H9 (cell line): ENCODE data around the gene SSR2. TPM values are rescaled to one million over a fixed set of nuclear protein-coding genes. Genes with fewer than 3 reads are reported as not detected.

Experiments
- DNase-seq: peaks from one replicate; pipeline ENCODE4 v3.0.0-alpha.2; 2017
- H2AFZ ChIP-seq: one replicate; pipeline ENCODE4 v1.6.1; 2013; ENCODE audit warnings: mild to moderate bottlenecking, low read length, control low read depth, moderate library complexity
- H2AK5ac ChIP-seq: 2 replicates; pipeline ENCODE4 v1.6.1; 2013; ENCODE audit warnings: low read length, control low read depth, mixed read lengths; ENCODE audit not compliant: insufficient read length
- H2BK120ac ChIP-seq: one replicate; pipeline ENCODE4 v1.6.1; 2013; ENCODE audit warnings: low read depth, mild to moderate bottlenecking, low read length, control low read depth, inconsistent platforms; ENCODE audit not compliant: poor library complexity, severe bottlenecking
- H2BK12ac ChIP-seq: 2 replicates; pipeline ENCODE4 v1.6.1; 2013; ENCODE audit warnings: low read length, control low read depth, mixed read lengths, low read depth; ENCODE audit not compliant: insufficient read length
- H2BK15ac ChIP-seq: 2 replicates; pipeline ENCODE4 v1.6.1; 2013; ENCODE audit warnings: low read depth, low read length, control low read depth
- H2BK20ac ChIP-seq: one replicate; pipeline ENCODE4 v1.6.1; 2013; ENCODE audit warnings: low read depth, mild to moderate bottlenecking, low read length, control low read depth, inconsistent platforms; ENCODE audit not compliant: poor library complexity, severe bottlenecking
- H2BK5ac ChIP-seq: 2 replicates; pipeline ENCODE4 v1.6.1; 2013; ENCODE audit warnings: low read length, control low read depth, mixed read lengths; ENCODE audit not compliant: insufficient read length
- H3K14ac ChIP-seq: 2 replicates; pipeline ENCODE4 v1.6.1; 2013; ENCODE audit warnings: low read length, control low read depth; ENCODE audit not compliant: insufficient read depth
- H3K18ac ChIP-seq: 2 replicates; pipeline ENCODE4 v1.6.1; 2013; ENCODE audit warnings: low read depth, mild to moderate bottlenecking, mixed read lengths, low read length, control low read depth; ENCODE audit not compliant: insufficient read length
- H3K23ac ChIP-seq: 2 replicates; pipeline ENCODE4 v1.6.1; 2013; ENCODE audit warnings: low read length, control low read depth, mixed read lengths, low read depth; ENCODE audit not compliant: insufficient read length
- H3K23me2 ChIP-seq: 2 replicates; pipeline ENCODE4 v1.6.1; 2013; ENCODE audit warnings: low read depth, mild to moderate bottlenecking, mixed read lengths, low read length, control low read depth; ENCODE audit not compliant: insufficient read length, poor library complexity, severe bottlenecking
- H3K27ac ChIP-seq: 2 replicates; pipeline ENCODE4 v1.5.1; 2013; ENCODE audit warnings: low read length, control low read depth, mixed read lengths, low read depth; ENCODE audit not compliant: insufficient read length
- H3K27me3 ChIP-seq: 2 replicates; pipeline ENCODE4 v1.6.1; 2013; ENCODE audit warnings: low read length, control low read depth, inconsistent platforms; ENCODE audit not compliant: insufficient read depth
- H3K4ac ChIP-seq: 2 replicates; pipeline ENCODE4 v1.6.1; 2013; ENCODE audit warnings: low read depth, mild to moderate bottlenecking, control low read depth, inconsistent platforms, low read length, moderate library complexity
- H3K4me1 ChIP-seq: 2 replicates; pipeline ENCODE4 v1.6.1; 2013; ENCODE audit warnings: low read length, control low read depth, inconsistent platforms; ENCODE audit not compliant: insufficient read depth
- H3K4me2 ChIP-seq: 2 replicates; pipeline ENCODE4 v1.6.1; 2013; ENCODE audit warnings: low read length, control low read depth, mixed read lengths; ENCODE audit not compliant: insufficient read length, insufficient read depth
- H3K56ac ChIP-seq: 2 replicates; pipeline ENCODE4 v1.6.1; 2013; ENCODE audit warnings: low read depth, mild to moderate bottlenecking, mixed read lengths, low read length, control low read depth; ENCODE audit not compliant: insufficient read length
- H3K79me1 ChIP-seq: 2 replicates; pipeline ENCODE4 v1.6.1; 2013; ENCODE audit warnings: low read depth, mild to moderate bottlenecking, moderate library complexity, low read length, control low read depth, inconsistent platforms; ENCODE audit not compliant: insufficient read depth, poor library complexity, severe bottlenecking
- H3K79me2 ChIP-seq: 2 replicates; pipeline ENCODE4 v1.6.1; 2013; ENCODE audit warnings: low read length, control low read depth, inconsistent platforms; ENCODE audit not compliant: insufficient read depth
- H3K9ac ChIP-seq: 2 replicates; pipeline ENCODE4 v1.6.1; 2013; ENCODE audit warnings: low read length, control low read depth, mixed read lengths; ENCODE audit not compliant: insufficient read length; ENCODE audit errors: extremely low read depth
- H3K9me3 ChIP-seq: one replicate; pipeline ENCODE4 v1.6.1; 2013; ENCODE audit warnings: low read depth, low read length, inconsistent platforms; ENCODE audit not compliant: control insufficient read depth
- H3T11ph ChIP-seq: one replicate; pipeline ENCODE4 v1.6.1; 2013; ENCODE audit warnings: mild to moderate bottlenecking, low read length, control low read depth, inconsistent platforms
- H4K20me1 ChIP-seq: one replicate; pipeline ENCODE4 v1.6.1; 2013; ENCODE audit not compliant: control insufficient read depth, insufficient read length, insufficient read depth
- H4K5ac ChIP-seq: 2 replicates; pipeline ENCODE4 v1.6.1; 2013; ENCODE audit warnings: low read depth, mild to moderate bottlenecking, mixed read lengths, low read length, control low read depth; ENCODE audit not compliant: insufficient read length
- H4K8ac ChIP-seq: replicated peaks from 2 replicates; pipeline ENCODE4 v1.6.1; 2013; ENCODE audit warnings: low read length, control low read depth, mixed read lengths, low read depth; ENCODE audit not compliant: insufficient read length
- H4K91ac ChIP-seq: 2 replicates; pipeline ENCODE4 v1.6.1; 2013; ENCODE audit warnings: low read depth, mild to moderate bottlenecking, moderate library complexity, mixed read lengths, low read length, control low read depth; ENCODE audit not compliant: insufficient read length
- H3K27ac Mint-ChIP-seq, 3 experiments: 2 replicates in 2 of 3; 3 replicates in 1 of 3; pipeline ENCODE4 v1.8.0; 2020 to 2021; ENCODE audit warnings: mixed read lengths in 3 of 3, mild to moderate bottlenecking in 1 of 3, moderate library complexity in 1 of 3
- H3K27me3 Mint-ChIP-seq: 2 replicates; pipeline ENCODE4 v1.8.0; 2021; ENCODE audit warnings: low read depth, mild to moderate bottlenecking, moderate library complexity, mixed read lengths
- H3K36me3 Mint-ChIP-seq, 3 experiments: 2 replicates in 2 of 3; 3 replicates in 1 of 3; pipeline ENCODE4 v1.8.0; 2020 to 2021; ENCODE audit warnings: low read depth in 3 of 3, mixed read lengths in 3 of 3; ENCODE audit not compliant: insufficient read depth in 1 of 3
- H3K4me1 Mint-ChIP-seq, 2 experiments: 2 replicates each; pipeline ENCODE4 v1.8.0; 2020; ENCODE audit warnings: mixed read lengths in 2 of 2
- H3K4me3 Mint-ChIP-seq, 2 experiments: 2 replicates in 1 of 2; 3 replicates in 1 of 2; pipeline ENCODE4 v1.8.0; 2020 to 2021; ENCODE audit warnings: mild to moderate bottlenecking in 2 of 2, mixed read lengths in 2 of 2, moderate library complexity in 1 of 2
- H3K9me3 Mint-ChIP-seq, 2 experiments: 2 replicates in 1 of 2; 3 replicates in 1 of 2; pipeline ENCODE4 v1.8.0; 2020; ENCODE audit warnings: mild to moderate bottlenecking in 2 of 2, mixed read lengths in 2 of 2, moderate library complexity in 1 of 2
- WGBS: extraction: QIAGEN DNeasy Blood & Tissue Kit; methylation state at CpG from one replicate; pipeline ENCODE4 v1.1.7; 2013; ENCODE audit warnings: missing lambda C conversion rate, low lambda C conversion rate, mixed read lengths; ENCODE audit not compliant: insufficient read length; ENCODE audit errors: extremely low coverage; 5-methylcytosine and 5-hydroxymethylcytosine counted together
- total RNA-seq: library from RNA; stranded (reverse); gene quantifications from 2 replicates; pipeline ENCODE4 v1.2.1, GENCODE V29; 2021
- TF ChIP-seq, protein P1 (sequence below): fragments of 200-600 bp; sonication (generic); conservative IDR thresholded peaks from 3 replicates; pipeline ENCODE4 v1.8.0; 2021; ENCODE audit warnings: antibody characterized with exemption, mild to moderate bottlenecking

SSR2 gene
- total RNA-seq, 1 experiment from 2014 or later: 170 TPM

DNA sequence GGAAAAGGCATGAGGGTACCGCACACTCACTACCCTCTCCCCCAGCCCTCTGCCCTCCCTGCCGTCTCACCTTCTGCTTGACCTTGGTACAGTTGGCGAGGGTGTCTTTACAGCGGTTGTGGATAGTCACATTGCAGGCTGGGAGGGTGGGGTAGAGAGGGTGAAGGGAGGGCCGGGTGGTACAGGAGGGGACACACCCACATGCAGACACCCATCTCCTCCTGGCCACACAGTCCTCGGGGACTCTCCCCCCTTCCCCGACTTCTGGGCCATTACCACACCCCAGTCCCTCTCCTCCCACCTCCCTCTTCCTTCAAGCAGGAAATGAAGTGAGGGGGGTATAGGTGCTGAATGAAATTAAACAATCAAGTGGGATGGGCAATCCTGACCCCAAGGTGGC lies 54.0 kb downstream of the SSR2 start:
- Histone ChIP-seq H3K27me3 (no peaks in the 10 kb centered on the region), H2BK120ac (no peak overlapping the region), H2BK20ac (no peak overlapping the region), H4K5ac (no peak overlapping the region), H3K4me2 (no peak overlapping the region), H3K4me1 (peaks cover 18% of the 10 kb centered on the region), H4K8ac (no peak overlapping the region), H3K27ac (no peak overlapping the region), H2AK5ac (no peak overlapping the region), H3K23me2 (no peaks in the 10 kb centered on the region), H3K79me1 (no peaks in the 10 kb centered on the region), H2BK12ac (no peak overlapping the region), H3K4ac (no peak overlapping the region), H3K9ac (no peak overlapping the region), H3K23ac (no peak overlapping the region), H3T11ph (no peak overlapping the region), H3K14ac (no peak overlapping the region), H3K18ac (no peak overlapping the region), H3K79me2 (peaks cover 5% of the 10 kb centered on the region), H2AFZ (no peak overlapping the region), H2BK5ac (no peak overlapping the region), H3K56ac (no peak overlapping the region), H4K20me1 (peaks cover 3% of the 10 kb centered on the region), H4K91ac (no peak overlapping the region), H3K9me3 (no peaks in the 10 kb centered on the region), H2BK15ac (no peak overlapping the region)
- Mint-ChIP-seq H3K27ac (peak overlapping the region; percentile 83 to 96 (median 87); a peak in 5 of 7 replicates), H3K4me3 (no peak overlapping the region), H3K27me3 (no peaks in the 10 kb centered on the region), H3K4me1 (peaks cover 37 to 51% of the 10 kb centered on the region in 2 experiments), H3K36me3 (peaks cover 43 to 77% (median 76%) of the 10 kb centered on the region in 3 experiments), H3K9me3 (no peaks in the 10 kb centered on the region)
- no CpG with 5 or more reads among the region's 7 CpGs for WGBS
- TF ChIP-seq, protein P1, sequence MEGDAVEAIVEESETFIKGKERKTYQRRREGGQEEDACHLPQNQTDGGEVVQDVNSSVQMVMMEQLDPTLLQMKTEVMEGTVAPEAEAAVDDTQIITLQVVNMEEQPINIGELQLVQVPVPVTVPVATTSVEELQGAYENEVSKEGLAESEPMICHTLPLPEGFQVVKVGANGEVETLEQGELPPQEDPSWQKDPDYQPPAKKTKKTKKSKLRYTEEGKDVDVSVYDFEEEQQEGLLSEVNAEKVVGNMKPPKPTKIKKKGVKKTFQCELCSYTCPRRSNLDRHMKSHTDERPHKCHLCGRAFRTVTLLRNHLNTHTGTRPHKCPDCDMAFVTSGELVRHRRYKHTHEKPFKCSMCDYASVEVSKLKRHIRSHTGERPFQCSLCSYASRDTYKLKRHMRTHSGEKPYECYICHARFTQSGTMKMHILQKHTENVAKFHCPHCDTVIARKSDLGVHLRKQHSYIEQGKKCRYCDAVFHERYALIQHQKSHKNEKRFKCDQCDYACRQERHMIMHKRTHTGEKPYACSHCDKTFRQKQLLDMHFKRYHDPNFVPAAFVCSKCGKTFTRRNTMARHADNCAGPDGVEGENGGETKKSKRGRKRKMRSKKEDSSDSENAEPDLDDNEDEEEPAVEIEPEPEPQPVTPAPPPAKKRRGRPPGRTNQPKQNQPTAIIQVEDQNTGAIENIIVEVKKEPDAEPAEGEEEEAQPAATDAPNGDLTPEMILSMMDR: no peak
- DNase-seq: no peak
